Skeletal muscle satellite cell (primary cell): ENCODE data around the gene CBX1.
A peak's percentile ranks its signal among the peaks of the same experiment; 100 is the strongest.

Source experiments
- H3K27me3 ChIP-seq: 2 replicates; pipeline ENCODE4 v1.7.0; 2013; ENCODE audit warnings: low read length; ENCODE audit not compliant: control insufficient read depth, insufficient read depth
- H3K36me3 ChIP-seq: 2 replicates; pipeline ENCODE4 v1.7.0; 2013; ENCODE audit warnings: mild to moderate bottlenecking, control low read depth, low read length; ENCODE audit not compliant: insufficient read depth
- H3K4me1 ChIP-seq: 2 replicates; pipeline ENCODE4 v1.7.0; 2013; ENCODE audit warnings: low read length; ENCODE audit not compliant: control insufficient read depth, insufficient read depth
- H3K4me2 ChIP-seq: 2 replicates; pipeline ENCODE4 v1.7.0; 2013; ENCODE audit warnings: mild to moderate bottlenecking, low read length
- H3K4me3 ChIP-seq: 2 replicates; pipeline ENCODE4 v1.7.0; 2013; ENCODE audit warnings: low read length
- H3K9ac ChIP-seq: 2 replicates; pipeline ENCODE4 v1.7.0; 2013; ENCODE audit warnings: mild to moderate bottlenecking, low read depth, low read length, moderate library complexity
- H3K9me3 ChIP-seq: replicated peaks from 2 replicates; pipeline ENCODE4 v1.7.0; 2013; ENCODE audit warnings: mild to moderate bottlenecking, control low read depth, low read length

Gene CBX1

GRCh38 chr17:48030531-48030930, 70.7 kb downstream of the CBX1 start:
- H3K4me2 ChIP-seq = no peak overlapping the region
- H3K4me3 ChIP-seq = no peak overlapping the region
- peaks cover 23% of the 10 kb centered on the region for H3K4me1 ChIP-seq
- H3K27me3 ChIP-seq = no peaks in the 10 kb centered on the region
- H3K9me3 ChIP-seq = no peaks in the 10 kb centered on the region
- no peak overlapping the region for H3K9ac ChIP-seq
- peaks cover 11% of the 10 kb centered on the region for H3K36me3 ChIP-seq

- Histone ChIP-seq H3K9ac (no peak overlapping the region), H3K36me3 (peaks cover 9% of the 10 kb centered on the region), H3K9me3 (no peaks in the 10 kb centered on the region), H3K4me1 (peaks cover 37% of the 10 kb centered on the region), H3K27me3 (no peaks in the 10 kb centered on the region), H3K4me3 (no peak overlapping the region), H3K4me2 (no peak overlapping the region)
These were observed 72.5 kb downstream of the CBX1 start for GRCh38 chr17:48028736-48029135.

- H3K4me1 ChIP-seq = peaks cover 47% of the 10 kb centered on the region
- no peaks in the 10 kb centered on the region for H3K27me3 ChIP-seq
- no peaks in the 10 kb centered on the region for H3K9me3 ChIP-seq
- H3K9ac ChIP-seq = peak overlapping the region; percentile 66
- H3K4me2 ChIP-seq = no peak overlapping the region
- peaks cover 2% of the 10 kb centered on the region for H3K36me3 ChIP-seq
- H3K4me3 ChIP-seq = no peak overlapping the region
These were observed 73.8 kb downstream of the CBX1 start for GRCh38 chr17:48027322-48027981.

DNA sequence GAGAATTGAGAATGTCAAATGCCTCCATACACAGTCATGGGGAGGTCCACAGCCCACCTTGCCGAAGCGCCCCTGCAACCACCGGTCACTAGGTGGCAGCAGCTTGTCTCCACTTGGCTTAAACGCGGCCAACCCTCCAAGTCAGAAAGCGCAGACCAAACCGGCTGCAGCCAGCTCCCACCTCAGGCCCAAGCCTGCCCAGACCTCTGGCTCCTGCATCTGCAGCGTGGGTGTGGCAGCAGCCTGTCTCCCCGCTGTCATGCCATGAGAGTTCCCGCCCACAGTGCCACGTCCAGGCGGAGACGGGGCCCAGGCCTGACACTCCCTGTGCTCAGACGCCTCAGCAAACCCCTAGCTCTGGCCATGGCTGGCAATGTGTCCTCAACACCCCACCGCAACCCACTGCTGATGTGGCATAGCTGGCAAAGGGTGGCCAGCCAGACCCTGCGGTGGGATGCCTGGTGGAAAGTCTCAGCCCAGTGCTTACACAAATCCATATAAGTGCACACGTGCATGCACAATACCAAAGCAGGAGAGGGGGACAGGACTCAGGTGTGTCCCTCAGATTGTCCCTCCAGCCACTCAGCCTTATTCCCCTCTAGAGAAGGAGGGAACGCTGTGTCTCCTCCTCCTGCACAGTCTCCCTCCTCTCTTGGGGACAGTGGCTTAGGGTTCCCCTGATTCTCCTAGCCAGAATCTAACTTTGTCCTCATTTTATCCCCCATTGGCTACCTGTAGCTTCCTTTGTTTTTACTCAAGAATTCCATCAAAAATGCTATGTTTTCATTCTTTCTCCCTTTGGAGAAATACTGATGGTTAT, 74.6 kb downstream of the CBX1 start:
- H3K4me3 ChIP-seq = no peak overlapping the region
- H3K4me2 ChIP-seq = peak overlapping the region; percentile 93
- H3K4me1 ChIP-seq = peaks cover 47% of the 10 kb centered on the region
- no peaks in the 10 kb centered on the region for H3K36me3 ChIP-seq
- no peaks in the 10 kb centered on the region for H3K9me3 ChIP-seq
- H3K27me3 ChIP-seq = no peaks in the 10 kb centered on the region
- peak overlapping the region; percentile 66 for H3K9ac ChIP-seq

- Histone ChIP-seq H3K4me3 (peak overlapping the region; percentile 73), H3K9me3 (no peaks in the 10 kb centered on the region), H3K36me3 (no peaks in the 10 kb centered on the region), H3K4me2 (peak overlapping the region; percentile 93), H3K27me3 (no peaks in the 10 kb centered on the region), H3K9ac (peak overlapping the region; percentile 22), H3K4me1 (peaks cover 47% of the 10 kb centered on the region)
These were observed 75.3 kb downstream of the CBX1 start for GRCh38 chr17:48025904-48026501.

GRCh38 chr17:48025040-48025903, 76.0 kb downstream of the CBX1 start:
- Histone ChIP-seq H3K9me3 (no peaks in the 10 kb centered on the region), H3K9ac (peak overlapping the region; percentile 86), H3K27me3 (no peaks in the 10 kb centered on the region), H3K4me3 (peak overlapping the region; percentile 73), H3K36me3 (no peaks in the 10 kb centered on the region), H3K4me2 (peak overlapping the region; percentile 97), H3K4me1 (peaks cover 41% of the 10 kb centered on the region)

DNA sequence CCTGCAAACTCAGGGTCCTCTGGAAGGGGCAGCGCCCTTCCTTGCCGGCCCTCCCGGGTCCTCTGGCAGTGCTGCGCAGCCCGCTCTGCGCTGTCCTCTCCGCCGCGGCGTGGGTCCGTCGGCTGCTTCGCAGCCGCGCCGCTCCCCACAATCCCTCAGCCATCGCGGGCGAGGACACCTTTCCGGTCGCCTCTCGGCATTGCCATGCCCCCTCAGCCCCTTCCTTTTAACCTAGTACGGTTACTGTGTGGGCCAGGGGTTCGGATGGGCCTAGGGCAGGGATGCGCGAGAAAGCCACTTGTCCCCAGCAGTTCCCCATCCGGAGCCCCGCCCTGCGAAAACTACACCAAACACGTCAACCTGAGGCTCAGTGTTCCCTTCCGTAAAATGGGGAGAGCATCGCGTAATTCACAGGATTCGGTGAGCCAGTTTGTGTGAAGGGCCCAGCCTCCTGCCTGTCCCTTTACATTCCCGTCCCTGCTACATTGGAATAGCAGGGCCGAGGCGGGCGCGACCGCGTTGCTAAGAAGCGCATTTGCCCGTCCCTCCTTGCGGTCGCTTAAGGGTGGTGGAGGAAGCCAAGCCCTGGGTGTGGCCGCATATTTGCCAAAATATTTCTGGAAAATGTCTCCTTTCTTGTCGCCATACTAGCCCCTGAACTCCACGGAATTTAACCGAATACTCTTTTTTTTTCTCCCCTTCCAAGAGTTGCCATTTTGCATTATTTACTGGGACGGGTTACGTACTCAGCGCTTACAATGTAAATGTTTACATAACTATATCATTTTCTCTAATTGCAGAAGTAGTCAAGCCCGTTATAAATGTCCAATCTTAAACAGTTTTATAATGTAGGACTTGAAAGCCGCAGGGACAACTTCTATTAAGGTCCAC, 76.9 kb downstream of the CBX1 start:
- H3K36me3 ChIP-seq = no peaks in the 10 kb centered on the region
- H3K4me1 ChIP-seq = peaks cover 40% of the 10 kb centered on the region
- peak overlapping the region; percentile 73 for H3K4me3 ChIP-seq
- no peaks in the 10 kb centered on the region for H3K27me3 ChIP-seq
- H3K4me2 ChIP-seq = peak overlapping the region; percentile 97
- H3K9me3 ChIP-seq = no peaks in the 10 kb centered on the region
- H3K9ac ChIP-seq = peak overlapping the region; percentile 86

DNA sequence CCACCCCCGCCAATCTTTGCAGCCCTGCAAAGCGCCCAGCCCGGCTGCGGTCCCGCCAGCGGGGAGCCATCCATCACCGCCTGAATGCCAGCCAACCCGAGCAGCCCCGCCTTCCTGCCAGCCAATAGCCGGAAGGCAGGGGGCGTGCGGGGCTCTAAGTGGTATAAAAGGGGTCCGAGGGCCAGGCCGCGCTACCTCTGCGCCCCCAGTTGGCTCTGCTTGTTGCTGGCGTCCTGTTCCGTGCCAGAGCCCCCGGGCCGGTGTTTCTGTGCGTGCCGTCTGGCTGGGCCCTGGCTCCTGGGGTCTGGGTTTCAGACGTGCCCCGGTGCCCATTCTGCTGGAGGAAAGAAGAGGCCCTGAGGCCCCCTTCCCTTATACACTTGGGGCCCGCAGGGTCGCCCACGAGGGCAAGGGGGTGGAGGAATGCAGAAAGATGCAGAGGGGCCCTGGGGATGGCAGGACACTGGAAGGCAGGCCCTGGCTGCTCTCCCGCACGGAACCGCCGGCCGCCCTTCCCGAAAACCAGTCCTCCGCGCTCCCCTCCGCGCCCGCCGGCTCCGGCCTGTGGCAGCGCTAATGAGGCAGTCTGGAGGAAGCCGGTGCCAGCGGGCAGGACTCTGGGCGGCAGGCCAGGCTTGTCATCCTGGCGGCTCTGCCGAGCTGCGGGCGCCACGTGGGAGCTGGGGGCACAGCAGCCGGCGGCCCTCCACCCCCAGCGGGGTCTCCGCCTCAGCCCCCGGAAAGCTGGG, 77.7 kb downstream of the CBX1 start:
- Histone ChIP-seq H3K9ac (peak overlapping the region; percentile 86), H3K27me3 (no peaks in the 10 kb centered on the region), H3K4me1 (peaks cover 40% of the 10 kb centered on the region), H3K36me3 (no peaks in the 10 kb centered on the region), H3K9me3 (no peaks in the 10 kb centered on the region), H3K4me3 (peak overlapping the region; percentile 73), H3K4me2 (peak overlapping the region; percentile 97)

DNA sequence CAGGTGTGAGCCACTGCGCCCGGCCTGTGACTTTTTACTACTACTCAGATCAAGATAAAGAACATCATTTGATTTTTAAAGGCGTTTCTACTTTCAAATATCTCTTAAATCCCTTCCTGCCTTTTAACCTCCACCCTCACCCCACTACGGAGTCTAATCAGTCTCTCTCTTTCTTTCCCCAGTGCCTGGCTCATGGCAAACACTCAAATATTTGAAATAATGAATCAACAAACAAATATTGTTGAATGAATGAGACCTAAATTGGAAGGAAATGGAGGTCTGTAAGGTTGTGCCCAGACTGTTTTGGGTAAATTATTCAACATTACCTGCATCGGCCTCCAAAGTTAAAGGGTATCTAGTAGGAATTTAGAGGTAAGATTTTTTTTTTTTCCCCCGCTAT, 78.4 kb downstream of the CBX1 start:
- H3K9me3 ChIP-seq = no peaks in the 10 kb centered on the region
- H3K4me1 ChIP-seq = peaks cover 40% of the 10 kb centered on the region
- peak overlapping the region; percentile 97 for H3K4me2 ChIP-seq
- H3K27me3 ChIP-seq = no peaks in the 10 kb centered on the region
- H3K4me3 ChIP-seq = no peak overlapping the region
- H3K9ac ChIP-seq = no peak overlapping the region
- H3K36me3 ChIP-seq = no peaks in the 10 kb centered on the region

DNA sequence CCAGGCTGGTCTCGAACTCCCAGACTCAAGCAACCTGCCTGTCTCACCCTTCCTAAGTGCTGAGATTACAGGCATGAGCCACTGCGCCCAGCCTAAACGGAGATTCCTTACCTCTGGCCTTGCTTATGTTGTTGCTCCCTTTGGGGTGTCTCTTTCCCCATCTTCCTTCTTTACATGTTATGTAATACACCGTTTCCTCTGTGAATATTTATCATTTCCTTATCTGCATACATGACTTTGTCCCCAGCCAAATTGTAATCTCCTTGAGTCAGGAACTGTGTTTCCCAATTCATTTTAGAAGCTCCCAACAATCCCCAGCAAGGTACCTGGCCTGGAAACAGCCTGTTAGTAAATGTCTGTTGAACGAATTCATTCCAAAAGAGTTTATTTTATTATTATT, 79.3 kb downstream of the CBX1 start:
- Histone ChIP-seq H3K36me3 (no peaks in the 10 kb centered on the region), H3K27me3 (no peaks in the 10 kb centered on the region), H3K4me3 (no peak overlapping the region), H3K9me3 (no peaks in the 10 kb centered on the region), H3K4me1 (peaks cover 38% of the 10 kb centered on the region), H3K4me2 (no peak overlapping the region), H3K9ac (no peak overlapping the region)
